GM12878 (cell line): ENCODE data around the gene STXBP3. TPM values are rescaled to one million over a fixed set of nuclear protein-coding genes. Genes with fewer than 3 reads are reported as not detected.

Source experiments
- CHD2 ChIP-seq: IDR thresholded peaks from 2 replicates; pipeline ENCODE4 v1.6.1; 2011; ENCODE audit warnings: low read depth, low read length, improper control_type of control experiment, borderline replicate concordance
- PAX8 ChIP-seq: fragments of 450-650 bp; IDR thresholded peaks from 2 replicates; pipeline ENCODE4 v1.6.1; 2017; ENCODE audit warnings: mild to moderate bottlenecking, moderate library complexity
- RFX5 ChIP-seq: IDR thresholded peaks from 2 replicates; pipeline ENCODE4 v1.6.1; 2011; ENCODE audit warnings: low read depth, low read length, improper control_type of control experiment
- TCF7 ChIP-seq: IDR thresholded peaks from 2 replicates; pipeline ENCODE4 v1.6.1; 2014; ENCODE audit warnings: antibody characterized with exemption, borderline replicate concordance
- YY1 ChIP-seq: IDR thresholded peaks from 2 replicates; pipeline ENCODE4 v1.6.1; 2011; ENCODE audit warnings: low read depth, mild to moderate bottlenecking, low read length
- ZNF24 ChIP-seq: fragments of 450-650 bp; IDR thresholded peaks from 2 replicates; pipeline ENCODE4 v1.6.1; 2017; ENCODE audit warnings: antibody characterized with exemption, mild to moderate bottlenecking
- ZNF622 ChIP-seq: fragments of 450-650 bp; IDR thresholded peaks from 2 replicates; pipeline ENCODE4 v1.6.1; 2017; ENCODE audit warnings: mild to moderate bottlenecking, inconsistent platforms
- polyA plus RNA-seq, 11 experiments: library from polyadenylated mRNA; depleted of rRNA in 4 of 11; unstranded in 6 of 11; stranded (reverse) in 5 of 11; fragments of >200 nt; fragmentation: Nextera tagmentation in 4 of 11; fragmentation: Illumina TruSeq in 1 of 11; extraction: Ambion mirVana in 4 of 11; extraction: Trizol in 1 of 11; gene quantifications; 1 replicate in 1 of 11; 2 replicates in 10 of 11; pipeline versions ENCODE4 v1.2.1 to v1.2.3, GENCODE V29; 2011 to 2016; ENCODE audit warnings: inconsistent platforms in 2 of 11, missing spikeins in 2 of 11, low read depth in 1 of 11
- total RNA-seq, 4 experiments: library from RNA; depleted of rRNA in 3 of 4; stranded (reverse); fragments of >200 nt in 3 of 4; fragmentation: Illumina TruSeq in 1 of 4; extraction: Trizol in 1 of 4; gene quantifications; 2 replicates each; pipeline versions ENCODE4 v1.2.1 to v1.2.3, GENCODE V29; 2013 to 2021
- TF ChIP-seq, protein P1 (sequence below): IDR thresholded peaks from 2 replicates; pipeline ENCODE4 v1.6.1; 2011; ENCODE audit warnings: low read depth, mild to moderate bottlenecking, low read length, moderate library complexity, borderline replicate concordance; ENCODE audit errors: extremely low read depth
- TF ChIP-seq, protein P2 (sequence below): fragments of 450-650 bp; IDR thresholded peaks from 2 replicates; pipeline ENCODE4 v1.6.1; 2017; ENCODE audit warnings: mild to moderate bottlenecking, moderate library complexity

The STXBP3 gene
- total and polyA plus RNA-seq, 10 of the 15 experiments (the other 5 are each of a cell fraction or from before 2014, with no cell fraction given) = 19.6 to 35.1 (median 27.3) TPM

DNA sequence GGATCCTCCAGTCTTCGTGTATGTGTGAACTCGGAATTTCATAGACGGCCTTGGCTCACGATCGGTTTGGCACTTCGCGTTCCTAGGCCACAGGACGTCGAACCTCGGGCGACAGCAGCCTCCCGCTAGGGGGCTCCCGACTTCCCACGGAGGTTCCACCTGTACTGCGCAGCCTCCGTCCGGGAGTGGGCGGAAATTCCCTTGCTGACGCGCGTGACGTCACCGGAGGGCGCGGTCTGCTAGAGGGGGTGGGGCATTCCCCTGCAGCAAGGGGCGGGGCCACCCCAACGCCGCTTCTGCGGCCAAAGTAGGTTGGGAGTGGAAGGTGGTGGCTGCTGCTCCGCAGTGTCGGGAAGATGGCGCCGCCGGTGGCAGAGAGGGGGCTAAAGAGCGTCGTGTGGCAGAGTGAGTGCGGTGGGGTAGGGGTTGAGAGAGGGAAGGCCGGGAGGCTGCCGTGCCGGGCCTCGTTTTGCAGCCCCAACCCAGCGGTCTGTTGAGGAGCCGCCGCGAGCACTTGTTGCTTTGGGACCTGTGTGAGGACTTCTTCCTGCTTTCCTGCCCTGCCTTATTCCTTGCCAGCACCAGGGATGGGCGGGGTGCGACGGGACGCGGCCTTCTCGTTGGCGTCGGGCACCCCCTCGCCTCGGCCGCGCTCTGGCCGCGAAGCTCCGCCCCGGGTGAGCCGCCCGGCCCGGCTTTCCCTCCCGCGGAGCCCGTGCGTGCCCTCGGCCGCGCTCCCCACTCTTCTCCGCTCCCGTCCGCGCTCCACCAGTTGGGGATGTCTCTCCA lies at the start of gene STXBP3 (continued):
- TF ChIP-seq, protein P1, sequence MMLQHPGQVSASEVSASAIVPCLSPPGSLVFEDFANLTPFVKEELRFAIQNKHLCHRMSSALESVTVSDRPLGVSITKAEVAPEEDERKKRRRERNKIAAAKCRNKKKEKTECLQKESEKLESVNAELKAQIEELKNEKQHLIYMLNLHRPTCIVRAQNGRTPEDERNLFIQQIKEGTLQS = no peak
- TF ChIP-seq RFX5 = no peak
- TF ChIP-seq, protein P2, sequence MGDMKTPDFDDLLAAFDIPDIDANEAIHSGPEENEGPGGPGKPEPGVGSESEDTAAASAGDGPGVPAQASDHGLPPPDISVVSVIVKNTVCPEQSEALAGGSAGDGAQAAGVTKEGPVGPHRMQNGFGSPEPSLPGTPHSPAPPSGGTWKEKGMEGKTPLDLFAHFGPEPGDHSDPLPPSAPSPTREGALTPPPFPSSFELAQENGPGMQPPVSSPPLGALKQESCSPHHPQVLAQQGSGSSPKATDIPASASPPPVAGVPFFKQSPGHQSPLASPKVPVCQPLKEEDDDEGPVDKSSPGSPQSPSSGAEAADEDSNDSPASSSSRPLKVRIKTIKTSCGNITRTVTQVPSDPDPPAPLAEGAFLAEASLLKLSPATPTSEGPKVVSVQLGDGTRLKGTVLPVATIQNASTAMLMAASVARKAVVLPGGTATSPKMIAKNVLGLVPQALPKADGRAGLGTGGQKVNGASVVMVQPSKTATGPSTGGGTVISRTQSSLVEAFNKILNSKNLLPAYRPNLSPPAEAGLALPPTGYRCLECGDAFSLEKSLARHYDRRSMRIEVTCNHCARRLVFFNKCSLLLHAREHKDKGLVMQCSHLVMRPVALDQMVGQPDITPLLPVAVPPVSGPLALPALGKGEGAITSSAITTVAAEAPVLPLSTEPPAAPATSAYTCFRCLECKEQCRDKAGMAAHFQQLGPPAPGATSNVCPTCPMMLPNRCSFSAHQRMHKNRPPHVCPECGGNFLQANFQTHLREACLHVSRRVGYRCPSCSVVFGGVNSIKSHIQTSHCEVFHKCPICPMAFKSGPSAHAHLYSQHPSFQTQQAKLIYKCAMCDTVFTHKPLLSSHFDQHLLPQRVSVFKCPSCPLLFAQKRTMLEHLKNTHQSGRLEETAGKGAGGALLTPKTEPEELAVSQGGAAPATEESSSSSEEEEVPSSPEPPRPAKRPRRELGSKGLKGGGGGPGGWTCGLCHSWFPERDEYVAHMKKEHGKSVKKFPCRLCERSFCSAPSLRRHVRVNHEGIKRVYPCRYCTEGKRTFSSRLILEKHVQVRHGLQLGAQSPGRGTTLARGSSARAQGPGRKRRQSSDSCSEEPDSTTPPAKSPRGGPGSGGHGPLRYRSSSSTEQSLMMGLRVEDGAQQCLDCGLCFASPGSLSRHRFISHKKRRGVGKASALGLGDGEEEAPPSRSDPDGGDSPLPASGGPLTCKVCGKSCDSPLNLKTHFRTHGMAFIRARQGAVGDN = peak; percentile 97
- TF ChIP-seq ZNF24 = no peak
- TF ChIP-seq CHD2 = peak; percentile 73; the same call in 1 of the 2 replicates
- TF ChIP-seq ZNF622 = no peak
- TF ChIP-seq TCF7 = no peak
- peak; percentile 93 for TF ChIP-seq YY1
- TF ChIP-seq PAX8 = no peak
